ENCODE measurements around the gene RNF207. TPM values are rescaled to one million over a fixed set of nuclear protein-coding genes. Genes with fewer than 3 reads are reported as not detected.
A peak's percentile ranks its signal among the peaks of the same experiment; 100 is the strongest.

Gene RNF207
- total and polyA plus RNA-seq, 2 of the 13 experiments (the other 11 are each of a cell fraction or from before 2014, with no cell fraction given), result 9.8 to 15.9 TPM

GRCh38 chr1:6185635-6186382 is 20.1 kb upstream of the RNF207 start:
- H4K20me1 ChIP-seq (ENCODE audit: insufficient read depth, low read length), result peaks cover 53% of the 10 kb centered on the region
- peak; percentile 48 for DNase-seq (ENCODE audit: low spot score)
- BruUV-seq (replicated peaks), result TSS peak; percentile 69
- POLR2A ChIA-PET, result interaction anchor here (1.0 to 1.7 kb wide), 2 partner anchors 13 to 19 kb away, joined by 5 to 6 read pairs; partner anchors contain the start of gene RPL22
- CTCF ChIA-PET (ENCODE audit: low intra/inter-chr PET ratio, low total read pairs), result interaction anchor here (0.8 kb wide), 1 partner anchor 77 kb away, joined by 5 read pairs; no protein-coding TSS in a partner anchor
- H3K9ac ChIP-seq (ENCODE audit: insufficient read depth, low read depth, low read length), result no peak overlapping the region
- H3K4me3 ChIP-seq (replicated peaks in 1 of 3; ENCODE audit: insufficient read depth in 1 of 3, low read depth in 2 of 3, low read length in 3 of 3), result no peak overlapping the region
- H2AFZ ChIP-seq (ENCODE audit: low read length), result no peak overlapping the region
- H3K27ac ChIP-seq (ENCODE audit: extremely low read length, insufficient read depth, low read length), result no peak overlapping the region
- H3K4me1 ChIP-seq (ENCODE audit: insufficient read depth, low read length), result no peaks in the 10 kb centered on the region
- no peaks in the 10 kb centered on the region for H3K9me3 ChIP-seq (ENCODE audit: low read length)
- TF ChIP-seq PATZ1 (CRISPR knock-in tag; IDR thresholded peaks at IDR 0.05) (peak; percentile 37; the same call in 1 of the 2 replicates), CTCF (CRISPR knock-in tag; IDR thresholded peaks at IDR 0.05) (peak; percentile 67), BRF2 (CRISPR knock-in tag; IDR thresholded peaks at IDR 0.05) (no peak), POLR2A (IDR thresholded peaks at IDR 0.05; ENCODE audit: insufficient read depth in 1 of 2, low read depth in 2 of 2, low read length in 2 of 2) (0 out of 4 replicates have a peak, but pooled peaks of 1 of the 2 experiments have one; percentile 8), ZNF460 (CRISPR knock-in tag; IDR thresholded peaks at IDR 0.05; ENCODE audit: borderline replicate concordance) (no peak), RBM22 (optimal IDR thresholded peaks at IDR 0.05; ENCODE audit: low read length) (peak; percentile 95), ZNF839 (CRISPR knock-in tag; IDR thresholded peaks at IDR 0.05; ENCODE audit: borderline replicate concordance) (no peak), TCF7L2 (IDR thresholded peaks at IDR 0.05; ENCODE audit: low read depth, low read length) (no peak), RAD21 (CRISPR knock-in tag; IDR thresholded peaks at IDR 0.05) (peak; percentile 34; the same call in 1 of the 2 replicates), STAG1 (CRISPR knock-in tag; IDR thresholded peaks at IDR 0.05) (peak; percentile 45), ATF7-NPFF (CRISPR knock-in tag; IDR thresholded peaks at IDR 0.05; ENCODE audit: low read depth) (no peak)
- peaks cover 0 to 4% of the 10 kb centered on the region in 2 experiments; a peak in 1 of 5 replicates for H3K27me3 ChIP-seq (ENCODE audit: control insufficient read depth in 1 of 2, insufficient read depth in 2 of 2, low read length in 2 of 2)
- 72% methylated on average over 10 of the region's 10 CpGs for WGBS (ENCODE audit: low lambda C conversion rate)
- no peak overlapping the region for H3K4me2 ChIP-seq (ENCODE audit: low read depth, low read length)
- H3K36me3 ChIP-seq (replicated peaks in 1 of 2; ENCODE audit: control insufficient read depth in 1 of 2, insufficient read depth in 2 of 2, low read length in 2 of 2), result peaks cover 25 to 50% of the 10 kb centered on the region in 2 experiments
- no peak for FAIRE-seq
- H3K79me2 ChIP-seq (ENCODE audit: insufficient read depth, low read length), result peaks cover 22% of the 10 kb centered on the region
- ATAC-seq, result no peak
- in situ Hi-C loops (cut with HindIII; ENCODE audit: extremely low pct_ligation_motif_present, low pct_unique_long_range_greater_than_20kb), result no loop called here
- intact Hi-C loops (cut with micrococcal nuclease; ENCODE audit: unreplicated experiment), result no loop called here
